Loucy (cell line): Measurements from ENCODE around the gene CD164.
A peak's percentile ranks its signal among the peaks of the same experiment; 100 is the strongest.

Experiments used
- H2AFZ ChIP-seq: fragments of 200-600 bp; sonication (generic); 2 replicates; pipeline ENCODE4 v1.6.0; 2016; ENCODE audit warnings: antibody characterized with exemption, mild to moderate bottlenecking, low read length, moderate library complexity
- H3F3A ChIP-seq: fragments of 200-600 bp; 2 replicates; pipeline ENCODE4 v1.6.0; 2016; ENCODE audit warnings: antibody characterized with exemption, low read depth, mild to moderate bottlenecking
- H3K27me3 ChIP-seq: fragments of 200-600 bp; sonication (generic); 2 replicates; pipeline ENCODE4 v1.6.1; 2014; ENCODE audit warnings: low read length, mild to moderate bottlenecking; ENCODE audit not compliant: insufficient read depth, poor library complexity, severe bottlenecking
- H3K36me3 ChIP-seq: fragments of 200-600 bp; sonication (generic); 2 replicates; pipeline ENCODE4 v1.6.1; 2016; ENCODE audit warnings: low read length; ENCODE audit not compliant: insufficient read depth
- H3K4me1 ChIP-seq: fragments of 200-600 bp; sonication (generic); 2 replicates; pipeline ENCODE4 v1.5.1; 2014; ENCODE audit warnings: low read length, mild to moderate bottlenecking; ENCODE audit not compliant: insufficient read depth, poor library complexity, severe bottlenecking
- H3K4me2 ChIP-seq: fragments of 200-600 bp; sonication (generic); 2 replicates; pipeline ENCODE4 v1.6.0; 2014; ENCODE audit warnings: antibody characterized with exemption, low read length, low read depth, mild to moderate bottlenecking; ENCODE audit not compliant: poor library complexity, severe bottlenecking
- H3K4me3 ChIP-seq: fragments of 200-600 bp; sonication (generic); 2 replicates; pipeline ENCODE4 v1.5.1; 2014; ENCODE audit warnings: low read length, mild to moderate bottlenecking, mixed read lengths; ENCODE audit not compliant: poor library complexity, severe bottlenecking
- H3K79me2 ChIP-seq: fragments of 200-600 bp; sonication (generic); 2 replicates; pipeline ENCODE4 v1.6.1; 2014; ENCODE audit warnings: low read length; ENCODE audit not compliant: insufficient read depth
- H3K9ac ChIP-seq: fragments of 200-600 bp; sonication (generic); 2 replicates; pipeline ENCODE4 v1.6.0; 2014; ENCODE audit warnings: mild to moderate bottlenecking, low read depth, low read length, moderate library complexity; ENCODE audit not compliant: poor library complexity, severe bottlenecking
- H3K9me2 ChIP-seq: fragments of 200-600 bp; sonication (generic); replicated peaks from 2 replicates; pipeline ENCODE4 v1.6.1; 2016; ENCODE audit warnings: low read depth, low read length, mixed read lengths
- H3K9me3 ChIP-seq: fragments of 200-600 bp; sonication (generic); 2 replicates; pipeline ENCODE4 v1.6.1; 2014; ENCODE audit warnings: mild to moderate bottlenecking, antibody characterized with exemption, low read length, low read depth; ENCODE audit not compliant: insufficient read depth
- H4K20me1 ChIP-seq: fragments of 200-600 bp; sonication (generic); 2 replicates; pipeline ENCODE4 v1.6.0; 2014; ENCODE audit warnings: antibody characterized with exemption, low read length, mild to moderate bottlenecking; ENCODE audit not compliant: insufficient read depth, poor library complexity, severe bottlenecking
- EZH2phosphoT487 ChIP-seq: fragments of 200-600 bp; IDR thresholded peaks from 2 replicates; pipeline ENCODE4 v1.6.1; 2018; ENCODE audit warnings: antibody characterized with exemption, mild to moderate bottlenecking, moderate library complexity, borderline replicate concordance
- TF ChIP-seq, protein P1 (sequence below): fragments of 200-600 bp; sonication (generic); conservative IDR thresholded peaks from 2 replicates; pipeline ENCODE4 v1.5.1; 2014; ENCODE audit warnings: mild to moderate bottlenecking, antibody characterized with exemption, low read length

The CD164 gene

DNA sequence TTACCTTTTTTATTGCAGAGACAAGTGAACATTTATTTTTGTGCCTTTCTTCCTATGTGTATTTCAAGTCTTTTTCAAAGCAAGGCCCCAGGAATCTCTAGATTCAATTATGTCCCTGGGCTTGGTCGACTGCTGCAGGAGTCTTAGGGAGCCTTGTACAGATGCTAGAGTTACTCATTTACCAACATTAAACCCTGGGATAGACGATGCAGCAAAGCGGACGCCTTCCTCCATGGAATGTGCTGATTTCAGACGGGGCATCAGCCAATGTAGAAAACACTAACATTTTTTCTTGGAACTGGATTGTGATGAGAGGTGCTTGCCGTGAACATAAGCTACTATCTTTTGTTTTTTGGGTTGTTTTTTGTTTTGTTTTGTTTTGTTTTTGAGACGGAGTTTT is 55.9 kb downstream of the CD164 start:
- H3K79me2 ChIP-seq = no peaks in the 10 kb centered on the region
- H3K9me3 ChIP-seq = no peaks in the 10 kb centered on the region
- no peak overlapping the region for H3K4me2 ChIP-seq
- no peaks in the 10 kb centered on the region for H3K9me2 ChIP-seq
- no peak overlapping the region for H3K9ac ChIP-seq
- H3K36me3 ChIP-seq = no peaks in the 10 kb centered on the region
- no peaks in the 10 kb centered on the region for H3K27me3 ChIP-seq
- H3K4me3 ChIP-seq = no peak overlapping the region
- H3F3A ChIP-seq = no peaks in the 10 kb centered on the region
- H3K4me1 ChIP-seq = peaks cover 19% of the 10 kb centered on the region
- H2AFZ ChIP-seq = no peak overlapping the region
- no peaks in the 10 kb centered on the region for H4K20me1 ChIP-seq
- no peak for TF ChIP-seq EZH2phosphoT487
- TF ChIP-seq, protein P1, sequence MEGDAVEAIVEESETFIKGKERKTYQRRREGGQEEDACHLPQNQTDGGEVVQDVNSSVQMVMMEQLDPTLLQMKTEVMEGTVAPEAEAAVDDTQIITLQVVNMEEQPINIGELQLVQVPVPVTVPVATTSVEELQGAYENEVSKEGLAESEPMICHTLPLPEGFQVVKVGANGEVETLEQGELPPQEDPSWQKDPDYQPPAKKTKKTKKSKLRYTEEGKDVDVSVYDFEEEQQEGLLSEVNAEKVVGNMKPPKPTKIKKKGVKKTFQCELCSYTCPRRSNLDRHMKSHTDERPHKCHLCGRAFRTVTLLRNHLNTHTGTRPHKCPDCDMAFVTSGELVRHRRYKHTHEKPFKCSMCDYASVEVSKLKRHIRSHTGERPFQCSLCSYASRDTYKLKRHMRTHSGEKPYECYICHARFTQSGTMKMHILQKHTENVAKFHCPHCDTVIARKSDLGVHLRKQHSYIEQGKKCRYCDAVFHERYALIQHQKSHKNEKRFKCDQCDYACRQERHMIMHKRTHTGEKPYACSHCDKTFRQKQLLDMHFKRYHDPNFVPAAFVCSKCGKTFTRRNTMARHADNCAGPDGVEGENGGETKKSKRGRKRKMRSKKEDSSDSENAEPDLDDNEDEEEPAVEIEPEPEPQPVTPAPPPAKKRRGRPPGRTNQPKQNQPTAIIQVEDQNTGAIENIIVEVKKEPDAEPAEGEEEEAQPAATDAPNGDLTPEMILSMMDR = no peak

DNA sequence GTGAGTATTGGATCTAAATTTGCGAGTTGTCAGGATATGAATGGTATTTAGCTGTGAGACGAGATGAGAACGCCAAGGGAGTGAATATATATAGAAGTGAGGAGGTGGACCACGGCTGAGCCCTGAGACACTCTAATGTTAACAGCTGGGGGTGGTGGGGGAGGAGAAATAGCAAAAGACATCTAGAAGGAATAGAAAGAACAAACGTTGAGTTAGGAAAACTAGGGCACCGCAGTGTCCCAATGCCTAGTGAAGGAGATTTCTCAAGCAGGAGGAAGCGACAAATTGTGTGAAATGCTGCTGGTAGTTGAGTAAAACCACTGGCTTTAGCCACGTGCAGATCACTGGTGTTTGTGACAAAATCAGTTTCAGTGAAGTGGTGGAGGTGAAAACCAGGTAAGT is 56.9 kb downstream of the CD164 start:
- H3K36me3 ChIP-seq = no peaks in the 10 kb centered on the region
- H3K4me1 ChIP-seq = peaks cover 19% of the 10 kb centered on the region
- H3K27me3 ChIP-seq = no peaks in the 10 kb centered on the region
- TF ChIP-seq, protein P1 = no peak
- TF ChIP-seq EZH2phosphoT487 = no peak
- H3K9ac ChIP-seq = no peak overlapping the region
- H3K79me2 ChIP-seq = no peaks in the 10 kb centered on the region
- no peaks in the 10 kb centered on the region for H3F3A ChIP-seq
- no peak overlapping the region for H3K4me3 ChIP-seq
- H3K9me3 ChIP-seq = no peaks in the 10 kb centered on the region
- H4K20me1 ChIP-seq = no peaks in the 10 kb centered on the region
- H2AFZ ChIP-seq = no peak overlapping the region
- H3K4me2 ChIP-seq = no peak overlapping the region
- H3K9me2 ChIP-seq = no peaks in the 10 kb centered on the region

DNA sequence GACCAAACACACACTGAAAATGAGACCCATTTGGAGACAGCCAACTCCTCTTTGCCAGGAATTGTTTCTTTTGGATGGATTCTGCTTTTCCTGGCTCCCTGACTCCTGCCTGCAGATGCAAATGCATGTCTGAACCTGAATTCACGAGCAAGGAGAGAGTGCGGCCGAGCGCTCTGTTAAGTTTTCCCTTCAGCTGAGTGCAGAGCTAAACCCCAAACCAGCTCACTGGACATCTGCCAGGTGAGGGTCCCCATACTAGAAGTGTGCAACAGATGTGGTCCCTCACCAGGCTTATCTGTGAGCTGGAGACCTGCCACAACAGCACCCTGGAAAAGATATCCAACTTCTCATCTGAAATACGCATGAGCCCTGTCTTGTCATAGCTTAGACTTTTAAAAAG is 59.0 kb downstream of the CD164 start:
- Histone ChIP-seq H3K9me3 (no peaks in the 10 kb centered on the region), H3K79me2 (no peaks in the 10 kb centered on the region), H3K4me1 (peaks cover 31% of the 10 kb centered on the region), H3K9ac (no peak overlapping the region), H3K4me3 (peak overlapping the region; percentile 48), H4K20me1 (no peaks in the 10 kb centered on the region), H3K27me3 (no peaks in the 10 kb centered on the region), H3K4me2 (peak overlapping the region; percentile 64), H3F3A (no peaks in the 10 kb centered on the region), H2AFZ (peak overlapping the region; percentile 71), H3K9me2 (no peaks in the 10 kb centered on the region), H3K36me3 (no peaks in the 10 kb centered on the region)
- no peak for TF ChIP-seq EZH2phosphoT487

DNA sequence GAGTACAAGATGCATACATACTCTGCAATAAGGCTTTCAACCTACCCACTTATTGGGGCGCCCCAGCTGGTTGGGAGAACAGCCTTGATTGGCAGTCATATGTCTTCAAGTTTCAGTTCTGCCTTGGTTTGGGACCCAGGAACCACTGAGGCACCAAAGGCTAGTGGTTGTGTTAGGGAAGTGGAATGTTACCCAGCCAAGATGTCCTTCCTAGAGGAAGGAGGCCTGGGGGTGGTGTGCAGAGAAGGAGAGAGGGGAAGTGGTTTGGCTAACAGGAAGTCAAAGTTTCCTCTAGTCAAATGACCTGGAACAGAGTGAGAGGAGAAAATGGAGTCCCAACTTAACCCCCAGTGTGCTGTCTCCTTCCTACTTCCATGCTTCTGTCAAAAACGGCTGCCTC is 59.4 kb downstream of the CD164 start:
- no peaks in the 10 kb centered on the region for H3K36me3 ChIP-seq
- H3K9ac ChIP-seq = no peak overlapping the region
- no peaks in the 10 kb centered on the region for H4K20me1 ChIP-seq
- no peaks in the 10 kb centered on the region for H3K9me2 ChIP-seq
- TF ChIP-seq, protein P1 = no peak
- TF ChIP-seq EZH2phosphoT487 = no peak
- no peaks in the 10 kb centered on the region for H3F3A ChIP-seq
- no peaks in the 10 kb centered on the region for H3K79me2 ChIP-seq
- peak overlapping the region; percentile 64 for H3K4me2 ChIP-seq
- no peaks in the 10 kb centered on the region for H3K27me3 ChIP-seq
- peaks cover 33% of the 10 kb centered on the region for H3K4me1 ChIP-seq
- no peaks in the 10 kb centered on the region for H3K9me3 ChIP-seq
- peak overlapping the region; percentile 71 for H2AFZ ChIP-seq
- H3K4me3 ChIP-seq = peak overlapping the region; percentile 48
